ENCODE measurements around the gene WWOX.

WWOX gene

DNA sequence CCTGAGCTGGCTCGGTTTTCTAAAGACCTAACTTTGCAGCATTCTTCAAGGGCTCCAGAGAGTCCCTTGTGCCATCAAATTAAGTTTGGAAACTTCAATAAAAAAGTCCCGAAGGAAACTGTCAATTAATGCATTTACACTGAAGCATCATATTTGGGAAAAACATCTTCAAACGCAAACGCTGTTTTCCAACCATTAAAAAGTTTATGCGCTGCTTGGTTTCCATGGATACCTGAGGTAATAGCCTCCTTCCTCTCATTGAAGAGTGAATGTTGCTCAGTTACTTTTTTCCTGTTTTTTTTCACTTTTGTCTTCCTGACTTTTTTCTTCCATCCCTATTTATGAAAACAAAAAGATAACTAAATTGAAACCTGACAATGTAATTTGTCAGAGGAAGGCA is 1102.0 kb downstream of the WWOX start:
- DNase-seq (ENCODE audit: low read depth), result no peak
- no peak for TF ChIP-seq MYC (IDR thresholded peaks at IDR 0.05; ENCODE audit: low read depth, low read length)
- no peak for TF ChIP-seq MAX (IDR thresholded peaks at IDR 0.05; ENCODE audit: low read depth, low read length)
- no peak for TF ChIP-seq CTCF (IDR thresholded peaks at IDR 0.05; ENCODE audit: low read depth, low read length)
- TF ChIP-seq POLR2A (IDR thresholded peaks at IDR 0.05; ENCODE audit: extremely low read depth, insufficient read length), result no peak
- H3K4me3 ChIP-seq (ENCODE audit: low read depth, low read length), result no peak overlapping the region

GRCh38 chr16:79202977-79203376 is 1103.5 kb downstream of the WWOX start:
- H3K4me3 ChIP-seq (ENCODE audit: low read depth, low read length), result no peak overlapping the region
- TF ChIP-seq MAX (IDR thresholded peaks at IDR 0.05; ENCODE audit: low read depth, low read length) (no peak), CTCF (IDR thresholded peaks at IDR 0.05; ENCODE audit: low read depth, low read length) (no peak)
- DNase-seq (ENCODE audit: low read depth), result no peak

DNA sequence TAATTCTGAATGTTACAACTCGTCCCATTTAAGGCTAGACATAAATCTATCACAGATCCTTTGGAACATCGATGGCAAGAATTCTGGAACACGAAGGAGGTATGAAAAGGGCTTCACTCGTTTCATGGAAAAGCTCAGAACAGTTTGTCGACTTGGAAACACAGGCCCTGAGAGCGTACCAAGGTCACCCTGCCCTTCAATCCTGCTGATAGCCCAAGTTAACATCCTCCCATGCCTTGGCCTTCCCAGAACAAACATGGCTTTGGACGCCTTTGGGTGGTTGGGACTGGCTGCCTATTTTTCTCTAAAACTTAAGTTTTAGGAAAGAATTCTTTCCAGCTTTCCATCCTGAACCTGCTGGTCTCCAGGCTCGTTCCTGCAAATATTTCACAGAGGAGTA is 1105.0 kb downstream of the WWOX start:
- TF ChIP-seq MAX (IDR thresholded peaks at IDR 0.05; ENCODE audit: low read depth, low read length) (no peak), POLR2A (IDR thresholded peaks at IDR 0.05; ENCODE audit: extremely low read depth, insufficient read length) (no peak), CTCF (IDR thresholded peaks at IDR 0.05; ENCODE audit: low read depth, low read length) (no peak), MYC (IDR thresholded peaks at IDR 0.05; ENCODE audit: low read depth, low read length) (no peak)
- DNase-seq (ENCODE audit: low read depth), result no peak
- no peak overlapping the region for H3K4me3 ChIP-seq (ENCODE audit: low read depth, low read length)

DNA sequence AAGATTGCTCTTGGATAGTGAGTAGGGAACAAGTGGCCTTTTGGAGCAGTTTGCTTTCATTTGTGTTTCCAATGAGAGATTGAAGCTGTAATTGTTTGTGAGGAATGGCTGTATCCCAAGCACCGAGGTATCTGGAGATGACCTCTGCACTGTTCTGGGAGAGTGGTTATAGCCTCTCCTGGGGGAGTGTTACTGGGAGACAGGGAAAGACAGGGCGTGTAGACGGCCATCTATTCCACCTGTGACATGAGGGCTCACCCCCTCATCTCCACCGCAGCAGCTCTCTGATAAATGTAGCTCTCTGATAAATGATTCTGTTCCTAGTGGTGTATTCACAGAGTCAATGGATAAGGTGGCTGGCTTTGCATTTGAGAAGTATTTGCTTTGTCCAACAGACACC is 1107.4 kb downstream of the WWOX start:
- no peak overlapping the region for H3K4me3 ChIP-seq (ENCODE audit: low read depth, low read length)
- TF ChIP-seq MYC (IDR thresholded peaks at IDR 0.05; ENCODE audit: low read depth, low read length), result no peak
- no peak for DNase-seq (ENCODE audit: low read depth)

- H3K4me3 ChIP-seq (ENCODE audit: low read depth, low read length), result no peak overlapping the region
- DNase-seq (ENCODE audit: low read depth), result no peak
- no peak for TF ChIP-seq MAX (IDR thresholded peaks at IDR 0.05; ENCODE audit: low read depth, low read length)
- TF ChIP-seq POLR2A (IDR thresholded peaks at IDR 0.05; ENCODE audit: extremely low read depth, insufficient read length), result no peak
- no peak for TF ChIP-seq CTCF (IDR thresholded peaks at IDR 0.05; ENCODE audit: low read depth, low read length)
- TF ChIP-seq MYC (IDR thresholded peaks at IDR 0.05; ENCODE audit: low read depth, low read length), result no peak
Measured at GRCh38 chr16:79209308-79209707, 1109.9 kb downstream of the WWOX start.

- DNase-seq (ENCODE audit: low read depth), result no peak
- H3K4me3 ChIP-seq (ENCODE audit: low read depth, low read length), result no peak overlapping the region
- TF ChIP-seq MYC (IDR thresholded peaks at IDR 0.05; ENCODE audit: low read depth, low read length) (no peak), POLR2A (IDR thresholded peaks at IDR 0.05; ENCODE audit: extremely low read depth, insufficient read length) (no peak), CTCF (IDR thresholded peaks at IDR 0.05; ENCODE audit: low read depth, low read length) (no peak), MAX (IDR thresholded peaks at IDR 0.05; ENCODE audit: low read depth, low read length) (no peak)
Measured at GRCh38 chr16:79210607-79211006, 1111.2 kb downstream of the WWOX start.

All from NB4 (cell line).